ENCODE results near the gene TTK.
"Not testable (repeated sequence)": the region's sequence is repeated elsewhere in the genome, so short reads cannot be mapped to it uniquely, and the experiment has no call there.

TTK gene

DNA sequence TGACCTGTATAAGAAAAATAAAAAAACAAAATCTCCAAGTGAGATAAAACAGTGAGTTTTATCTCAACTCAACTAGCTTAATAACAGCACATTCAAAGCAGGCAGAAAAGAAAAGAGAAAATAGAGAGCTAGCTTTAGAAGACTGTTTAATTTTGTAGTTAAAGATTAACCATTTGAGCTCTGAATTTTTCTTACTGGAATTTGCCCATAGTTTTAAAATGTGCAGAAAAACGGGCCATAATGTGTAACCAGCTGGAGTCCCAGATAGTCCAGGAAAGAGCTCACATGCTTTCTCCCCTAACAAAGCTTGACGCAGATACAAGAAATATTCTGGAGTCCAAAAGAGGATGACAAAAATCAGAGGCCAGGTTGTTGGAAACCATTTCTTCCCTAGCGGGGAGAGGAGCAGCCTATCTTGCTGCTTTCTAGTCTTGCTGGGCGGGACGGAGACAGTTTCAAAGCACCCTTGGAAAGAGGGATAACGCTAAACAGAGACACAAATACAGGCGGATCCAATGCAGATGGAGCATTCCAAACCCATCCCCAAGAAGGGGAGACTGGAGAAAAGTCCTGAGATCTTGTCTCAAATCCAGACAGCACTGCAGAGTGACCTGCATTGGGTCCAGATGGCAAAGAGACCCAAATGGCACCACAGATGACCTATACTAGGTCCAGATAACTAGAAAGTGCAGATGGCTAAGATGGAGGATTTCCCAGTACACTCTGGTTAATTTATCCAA, 16.1 kb downstream of the TTK start:
- Histone ChIP-seq H3K4me2 (no peak overlapping the region), H4K20me1 (no peaks in the 10 kb centered on the region), H3K9me3 (no peaks in the 10 kb centered on the region), H3K27ac (no peak overlapping the region), H3K4me3 (no peak overlapping the region), H3K4me1 (no peaks in the 10 kb centered on the region), H3K9ac (no peak overlapping the region), H3K36me3 (peaks cover 21% of the 10 kb centered on the region), H3K27me3 (no peaks in the 10 kb centered on the region)
- no peak for TF ChIP-seq Cebpa-rat (IDR thresholded peaks at IDR 0.05)

DNA sequence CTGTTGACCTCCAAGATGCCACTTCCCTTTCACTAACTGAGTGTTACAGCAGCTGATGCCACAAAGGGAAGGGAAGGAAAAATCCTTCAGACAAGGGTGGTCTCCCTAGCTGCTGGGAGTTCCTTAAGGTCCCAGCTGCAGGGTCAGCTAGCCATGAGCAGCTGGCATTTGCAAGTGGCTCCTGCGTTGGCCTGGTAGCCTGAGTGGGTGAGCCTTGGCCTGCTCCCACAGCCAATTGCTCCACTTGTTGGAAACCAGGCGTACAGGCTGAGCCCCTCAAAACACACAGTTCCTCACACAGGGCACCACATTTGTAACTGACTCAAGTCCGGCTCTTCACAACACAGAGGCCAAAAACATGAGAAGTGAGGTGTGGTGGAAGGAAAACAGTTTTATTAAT, 16.7 kb downstream of the TTK start:
- H3K27ac ChIP-seq, result no peak overlapping the region
- H3K36me3 ChIP-seq, result peaks cover 21% of the 10 kb centered on the region
- no peaks in the 10 kb centered on the region for H3K9me3 ChIP-seq
- no peak overlapping the region for H3K4me3 ChIP-seq
- no peaks in the 10 kb centered on the region for H4K20me1 ChIP-seq
- TF ChIP-seq Cebpa-rat (IDR thresholded peaks at IDR 0.05), result no peak
- H3K27me3 ChIP-seq, result no peaks in the 10 kb centered on the region
- H3K4me1 ChIP-seq, result no peaks in the 10 kb centered on the region
- H3K9ac ChIP-seq, result no peak overlapping the region
- no peak overlapping the region for H3K4me2 ChIP-seq

DNA sequence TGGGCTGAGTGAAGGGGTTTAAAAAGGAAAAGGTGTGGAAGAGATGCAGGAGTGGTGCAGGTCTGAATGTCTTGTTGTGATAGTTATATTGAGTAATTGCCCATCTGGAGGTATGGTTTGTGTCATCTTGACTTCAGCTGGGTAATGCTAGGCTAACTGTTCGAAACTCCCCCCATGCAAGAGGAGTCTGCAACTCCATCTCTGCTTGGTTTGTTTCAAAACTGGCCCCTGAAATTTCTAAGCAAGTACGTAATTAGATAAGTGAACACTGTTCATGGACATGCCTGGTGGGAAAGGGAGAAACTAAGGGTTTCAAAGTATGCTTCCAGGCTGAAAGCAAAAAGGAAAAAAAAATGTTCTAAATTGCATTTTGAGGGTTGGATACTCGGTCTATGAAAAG, 17.1 kb downstream of the TTK start:
- Histone ChIP-seq H3K27ac (no peak overlapping the region), H3K27me3 (no peaks in the 10 kb centered on the region), H4K20me1 (no peaks in the 10 kb centered on the region), H3K4me2 (no peak overlapping the region), H3K4me3 (no peak overlapping the region), H3K36me3 (peaks cover 21% of the 10 kb centered on the region), H3K4me1 (no peaks in the 10 kb centered on the region), H3K9ac (no peak overlapping the region), H3K9me3 (no peaks in the 10 kb centered on the region)
- TF ChIP-seq Cebpa-rat (IDR thresholded peaks at IDR 0.05), result no peak

DNA sequence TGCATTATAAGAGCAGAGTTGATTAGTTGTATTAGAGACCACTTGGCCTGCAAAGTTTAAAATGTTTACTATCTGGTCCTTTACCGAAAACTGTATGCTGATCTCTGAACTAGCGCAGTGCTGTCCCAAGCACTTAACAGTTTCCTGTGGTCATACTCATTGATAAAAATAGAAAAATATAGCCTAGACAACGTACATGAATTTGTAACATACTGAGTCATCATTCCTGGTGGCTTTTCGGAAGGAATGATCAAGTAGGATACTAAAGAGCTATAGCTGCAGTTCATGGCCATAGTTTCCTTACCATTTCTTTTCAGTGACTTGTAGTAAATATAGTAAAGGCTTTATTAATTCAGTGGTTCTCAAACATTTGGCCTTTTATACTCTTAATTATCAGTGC, 18.4 kb downstream of the TTK start:
- TF ChIP-seq Cebpa-rat (IDR thresholded peaks at IDR 0.05), result no peak
- Histone ChIP-seq H3K4me3 (no peak overlapping the region), H3K4me1 (no peaks in the 10 kb centered on the region), H3K4me2 (no peak overlapping the region), H3K9ac (no peak overlapping the region), H3K27me3 (no peaks in the 10 kb centered on the region), H3K27ac (no peak overlapping the region), H3K9me3 (no peaks in the 10 kb centered on the region), H4K20me1 (no peaks in the 10 kb centered on the region), H3K36me3 (peaks cover 21% of the 10 kb centered on the region)

DNA sequence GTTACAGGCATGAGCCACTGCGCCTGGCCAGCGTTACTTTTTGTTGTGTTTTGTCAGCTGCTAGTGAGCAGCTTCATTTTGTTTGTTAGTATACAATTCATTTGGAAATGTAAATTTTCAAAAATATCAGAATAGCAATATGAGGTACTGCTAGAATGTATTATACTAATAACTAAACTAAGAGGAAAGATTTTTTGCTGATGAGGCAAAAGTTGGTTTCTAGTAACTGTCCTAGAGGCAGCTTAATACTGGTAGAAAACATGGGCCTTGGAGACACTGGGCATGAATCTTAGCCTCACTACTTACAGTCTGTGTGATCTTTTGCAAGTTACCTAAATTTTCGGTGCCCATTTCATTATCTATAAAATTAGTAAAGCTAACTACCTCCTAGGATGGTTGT, 24.1 kb downstream of the TTK start:
- Histone ChIP-seq H3K27ac (no peak overlapping the region), H3K4me1 (no peaks in the 10 kb centered on the region), H3K36me3 (peaks cover 35% of the 10 kb centered on the region; the same call in 1 of the 2 replicates), H3K9me3 (no peaks in the 10 kb centered on the region), H3K4me2 (no peak overlapping the region), H3K27me3 (no peaks in the 10 kb centered on the region), H4K20me1 (no peaks in the 10 kb centered on the region), H3K9ac (no peak overlapping the region), H3K4me3 (no peak overlapping the region)
- TF ChIP-seq Cebpa-rat (IDR thresholded peaks at IDR 0.05), result no peak

DNA sequence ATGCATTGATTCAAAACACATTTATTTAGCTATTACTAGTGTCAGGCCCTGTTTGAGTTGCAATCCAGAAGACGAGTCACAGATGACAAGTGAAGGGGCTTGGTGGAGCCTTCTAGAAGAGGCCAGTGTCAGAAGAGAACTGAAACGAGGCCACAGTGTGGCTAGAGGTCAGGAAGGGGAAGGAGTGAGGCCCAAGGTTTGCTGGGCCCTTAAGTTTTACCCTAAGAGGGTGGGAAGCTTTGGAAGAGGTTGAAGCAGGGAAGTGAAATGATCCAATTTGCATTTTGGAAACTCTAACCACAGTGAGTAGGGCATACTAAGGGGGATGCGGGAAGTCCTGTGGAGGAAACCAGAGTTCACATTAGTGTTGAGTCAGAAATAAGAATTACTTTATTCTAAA, 25.0 kb downstream of the TTK start:
- no peak for TF ChIP-seq Cebpa-rat (IDR thresholded peaks at IDR 0.05)
- no peaks in the 10 kb centered on the region for H3K9me3 ChIP-seq
- H3K36me3 ChIP-seq, result peaks cover 41% of the 10 kb centered on the region; the same call in 1 of the 2 replicates
- H3K27me3 ChIP-seq, result no peaks in the 10 kb centered on the region
- no peak overlapping the region for H3K4me3 ChIP-seq
- H3K27ac ChIP-seq, result no peak overlapping the region
- H3K4me2 ChIP-seq, result no peak overlapping the region
- H4K20me1 ChIP-seq, result no peaks in the 10 kb centered on the region
- no peaks in the 10 kb centered on the region for H3K4me1 ChIP-seq
- H3K9ac ChIP-seq, result no peak overlapping the region

DNA sequence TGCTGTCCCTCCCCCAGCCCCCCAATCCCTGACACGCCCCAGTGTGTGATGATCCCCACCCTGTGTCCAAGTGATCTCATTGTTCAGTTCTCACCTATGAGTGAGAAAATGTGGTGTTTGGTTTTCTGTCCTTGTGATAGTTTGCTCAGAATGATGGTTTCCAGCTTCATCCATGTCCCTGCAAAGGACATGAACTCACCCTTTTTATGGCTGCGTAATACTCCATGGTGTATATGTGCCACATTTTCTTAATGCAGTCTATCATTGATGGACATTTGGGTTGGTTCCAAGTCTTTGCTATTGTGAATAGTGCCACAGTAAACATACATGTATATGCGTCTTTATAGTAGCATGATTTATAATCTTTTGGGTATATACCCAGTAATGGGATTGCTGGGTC, 43.8 kb downstream of the TTK start:
- H3K4me2 ChIP-seq, H4K20me1 ChIP-seq, H3K36me3 ChIP-seq, H3K9me3 ChIP-seq, H3K27ac ChIP-seq, H3K27me3 ChIP-seq, H3K4me3 ChIP-seq, H3K9ac ChIP-seq, H3K4me1 ChIP-seq: not testable (repeated sequence)

DNA sequence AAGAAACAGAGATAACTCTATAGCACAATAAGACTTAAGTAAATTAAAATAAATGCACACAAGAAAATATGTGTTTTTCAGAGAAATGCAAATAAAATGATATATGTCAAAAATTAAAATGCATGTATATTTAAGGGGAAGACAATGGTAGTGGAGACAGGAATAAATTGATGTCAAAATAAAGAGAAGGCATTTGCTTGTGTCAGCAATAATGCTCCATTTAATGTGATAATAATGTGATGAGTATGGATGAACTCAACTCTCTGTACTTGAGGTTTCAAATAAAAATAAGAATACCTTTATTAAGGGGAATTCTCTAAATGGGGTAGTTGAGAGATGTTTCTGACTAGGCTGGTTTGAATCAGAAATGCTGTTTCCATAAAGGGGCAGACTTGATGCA, 56.3 kb downstream of the TTK start:
- Histone ChIP-seq H4K20me1 (no peaks in the 10 kb centered on the region), H3K27ac (no peak overlapping the region), H3K9ac (no peak overlapping the region), H3K9me3 (no peaks in the 10 kb centered on the region), H3K4me3 (no peak overlapping the region), H3K4me2 (no peak overlapping the region), H3K36me3 (no peaks in the 10 kb centered on the region), H3K4me1 (no peaks in the 10 kb centered on the region), H3K27me3 (no peaks in the 10 kb centered on the region)
- no peak for TF ChIP-seq Cebpa-rat (IDR thresholded peaks at IDR 0.05)

DNA sequence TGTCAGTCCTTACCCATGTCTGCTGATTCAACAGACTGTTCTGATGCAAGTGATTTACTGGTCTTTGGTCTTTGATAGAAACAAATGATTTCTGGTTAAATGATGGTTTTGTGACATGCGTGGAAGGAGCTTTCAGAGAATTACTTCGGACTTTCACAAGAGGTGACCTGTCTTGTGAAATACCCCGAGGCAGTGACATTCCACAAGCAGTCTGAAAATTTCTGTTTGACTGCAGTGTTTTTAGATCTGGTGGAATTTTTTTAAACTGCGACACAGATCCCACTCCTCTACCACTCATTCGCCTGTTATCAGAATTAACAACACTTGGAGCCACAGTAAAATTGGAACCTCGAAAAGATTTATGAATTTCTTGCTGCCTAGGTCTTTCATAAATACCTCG, 63.7 kb downstream of the TTK start:
- not testable (repeated sequence) for H3K4me1 ChIP-seq, H3K36me3 ChIP-seq, H3K9me3 ChIP-seq, H3K27ac ChIP-seq, H3K4me3 ChIP-seq, H3K4me2 ChIP-seq, H3K27me3 ChIP-seq, H3K9ac ChIP-seq, H4K20me1 ChIP-seq

DNA sequence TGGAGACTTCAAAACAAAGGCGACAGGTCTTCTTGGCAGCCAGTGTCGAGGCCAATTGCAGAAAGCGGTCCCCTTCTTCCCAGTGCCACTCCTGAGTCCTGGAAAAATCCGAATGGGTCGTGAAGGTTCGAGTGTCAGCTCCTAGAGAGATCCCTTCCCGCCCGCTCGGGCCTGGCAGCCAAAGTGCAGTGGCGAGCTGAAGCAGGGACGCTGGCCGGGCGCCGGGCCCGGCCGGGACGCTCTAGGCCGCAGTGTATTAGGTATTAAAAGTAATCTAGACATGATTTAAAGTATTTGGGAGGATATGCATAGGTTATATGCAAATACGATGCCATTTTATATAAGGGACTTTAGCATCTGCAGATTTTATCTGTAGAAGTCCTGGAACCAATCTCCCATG, 66.0 kb downstream of the TTK start:
- not testable (repeated sequence) for H3K4me1 ChIP-seq, H3K27me3 ChIP-seq, H3K36me3 ChIP-seq, H3K9me3 ChIP-seq, H3K4me2 ChIP-seq, H4K20me1 ChIP-seq, H3K27ac ChIP-seq, H3K4me3 ChIP-seq, H3K9ac ChIP-seq

DNA sequence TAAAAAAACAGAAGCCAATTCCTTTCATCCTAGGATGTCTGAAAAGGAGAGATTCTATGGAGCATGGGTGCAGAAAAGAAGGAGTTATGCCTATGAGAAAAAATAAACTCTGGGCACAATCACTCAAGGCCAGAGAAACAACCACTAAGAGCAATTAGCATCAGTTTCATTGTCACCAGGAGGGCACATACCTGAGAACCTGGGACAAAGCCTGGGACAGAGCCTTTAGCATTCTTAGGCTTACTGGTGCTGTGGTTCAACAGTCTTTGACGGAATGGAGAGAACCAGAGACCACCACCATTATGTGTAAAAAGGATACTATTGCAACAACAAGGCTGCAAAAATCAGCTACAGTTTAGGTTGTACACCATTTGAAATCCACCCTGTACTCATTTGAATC, 72.6 kb downstream of the TTK start:
- Histone ChIP-seq H3K4me1 (peaks cover 14% of the 10 kb centered on the region; the same call in 1 of the 2 replicates), H3K4me3 (no peak overlapping the region), H3K9ac (no peak overlapping the region), H3K36me3 (no peaks in the 10 kb centered on the region), H3K9me3 (no peaks in the 10 kb centered on the region), H3K4me2 (no peak overlapping the region), H4K20me1 (no peaks in the 10 kb centered on the region), H3K27ac (no peak overlapping the region), H3K27me3 (no peaks in the 10 kb centered on the region)
- no peak for TF ChIP-seq Cebpa-rat (IDR thresholded peaks at IDR 0.05)

All from BLaER1 (cell line).